Endothelial cell of umbilical vein (primary cell): ENCODE measurements around the gene BCL2. TPM values are rescaled to one million over a fixed set of nuclear protein-coding genes. Genes with fewer than 3 reads are reported as not detected.

Source experiments
- BruUV-seq: library from RNA; stranded (reverse); fragments of 400-500 nt; replicated peaks from 2 replicates; lab custom pipeline; 2021; lab: Mats Ljungman, UMichigan
- CTCF ChIA-PET: fragments of 300-600, 350-600 bp; sonication (Branson Sonifier 250); formaldehyde crosslinking; loops from one replicate; lab custom pipeline; 2021; ENCODE audit warnings: antibody characterized with exemption, inconsistent platforms; lab: Charles Lee
- POLR2A ChIA-PET: fragments of 300-600, 350-600 bp; sonication (Branson Sonifier 250); formaldehyde crosslinking; loops from one replicate; lab custom pipeline; 2021; ENCODE audit warnings: antibody characterized with exemption, inconsistent platforms; lab: Charles Lee
- DNase-seq: peaks from one replicate; pipeline ENCODE4 v3.0.0-alpha.2; 2011; ENCODE audit warnings: low read depth, low spot score
- FAIRE-seq: peaks from 2 replicates; lab custom pipeline; 2011; peaks lifted over from hg19 to GRCh38; lab: Jason Lieb, UNC
- H2AFZ ChIP-seq: 2 replicates; pipeline ENCODE4 v1.6.0; 2012; ENCODE audit warnings: low read depth, low read length, control low read depth, inconsistent platforms
- H3K27ac ChIP-seq: 2 replicates; pipeline ENCODE4 v1.5.1; 2011; ENCODE audit warnings: low read depth, mild to moderate bottlenecking, control low read depth, low read length, moderate library complexity; ENCODE audit not compliant: insufficient read depth
- H3K27me3 ChIP-seq, 2 experiments: 2 replicates each; pipeline versions ENCODE4 v1.6.0 to v1.6.1; 2011; ENCODE audit warnings: low read length in 2 of 2, mixed read lengths in 1 of 2; ENCODE audit not compliant: control insufficient read depth in 2 of 2, insufficient read depth in 2 of 2
- H3K36me3 ChIP-seq, 2 experiments: 2 replicates in 1 of 2; 3 replicates in 1 of 2; pipeline ENCODE4 v1.5.1; 2011; ENCODE audit warnings: low read length in 2 of 2, mild to moderate bottlenecking in 1 of 2, moderate library complexity in 1 of 2; ENCODE audit not compliant: control insufficient read depth in 2 of 2, insufficient read depth in 2 of 2; ENCODE audit errors: extremely low read depth in 1 of 2
- H3K4me1 ChIP-seq: 3 replicates; pipeline ENCODE4 v1.5.1; 2011; ENCODE audit warnings: mild to moderate bottlenecking, low read length; ENCODE audit not compliant: control insufficient read depth, insufficient read depth; ENCODE audit errors: extremely low read depth
- H3K4me2 ChIP-seq: 2 replicates; pipeline ENCODE4 v1.6.1; 2011; ENCODE audit warnings: low read length, control low read depth, mixed read lengths; ENCODE audit not compliant: insufficient read depth
- H3K4me3 ChIP-seq, 3 experiments: fragments of 200-600 bp in 1 of 3; sonication (generic), shearing (Covaris generic) in 1 of 3; replicated peaks in 1 of 3; 2 replicates each; pipeline ENCODE4 v1.5.1; 2011 to 2016; ENCODE audit warnings: control low read depth in 3 of 3, low read length in 3 of 3, mild to moderate bottlenecking in 2 of 3, inconsistent platforms in 1 of 3, low read depth in 1 of 3, moderate library complexity in 1 of 3; ENCODE audit not compliant: insufficient read depth in 1 of 3
- H3K79me2 ChIP-seq: 2 replicates; pipeline ENCODE4 v1.6.0; 2012; ENCODE audit warnings: low read length, inconsistent platforms; ENCODE audit not compliant: control insufficient read depth, insufficient read depth
- H3K9ac ChIP-seq: replicated peaks from 2 replicates; pipeline ENCODE3; 2011; ENCODE audit warnings: low read length, control low read depth; ENCODE audit not compliant: insufficient read depth; ENCODE audit errors: extremely low read depth
- H3K9me1 ChIP-seq: replicated peaks from 3 replicates; pipeline ENCODE4 v1.6.0; 2011; ENCODE audit warnings: mild to moderate bottlenecking, low read length; ENCODE audit not compliant: control insufficient read depth, insufficient read depth; ENCODE audit errors: extremely low read depth
- H3K9me3 ChIP-seq: replicated peaks from 2 replicates; pipeline ENCODE4 v1.5.1; 2012; ENCODE audit warnings: low read length, inconsistent platforms; ENCODE audit not compliant: control insufficient read depth, insufficient read depth
- H4K20me1 ChIP-seq: replicated peaks from 2 replicates; pipeline ENCODE3; 2011; ENCODE audit warnings: mild to moderate bottlenecking, low read length; ENCODE audit not compliant: control insufficient read depth, insufficient read depth; ENCODE audit errors: extremely low read depth
- EZH2 ChIP-seq: IDR thresholded peaks from 2 replicates; pipeline ENCODE4 v1.6.1; 2012; ENCODE audit warnings: borderline replicate concordance, low read depth, mild to moderate bottlenecking, moderate library complexity, low read length, inconsistent platforms; ENCODE audit not compliant: severe bottlenecking
- FOS ChIP-seq: IDR thresholded peaks from 2 replicates; pipeline ENCODE4 v1.6.1; 2011; ENCODE audit warnings: mild to moderate bottlenecking, low read length, moderate library complexity, borderline replicate concordance; ENCODE audit not compliant: insufficient read depth
- GATA2 ChIP-seq: IDR thresholded peaks from 2 replicates; pipeline ENCODE4 v1.7.0; 2011; ENCODE audit warnings: low read depth, mild to moderate bottlenecking, moderate library complexity, mixed read lengths, low read length; ENCODE audit not compliant: insufficient read length, insufficient read depth
- JUN ChIP-seq: IDR thresholded peaks from 2 replicates; pipeline ENCODE4 v1.6.1; 2011; ENCODE audit warnings: borderline replicate concordance, low read depth; ENCODE audit not compliant: insufficient read length, insufficient read depth
- MYC ChIP-seq: IDR thresholded peaks from one replicate; pipeline ENCODE4 v1.6.1; 2011; ENCODE audit warnings: mild to moderate bottlenecking, low read depth, low read length
- POLR2A ChIP-seq: IDR thresholded peaks from 2 replicates; pipeline ENCODE4 v1.6.1; 2012; ENCODE audit warnings: low read depth, mild to moderate bottlenecking, control low read depth, low read length
- POLR2AphosphoS5 ChIP-seq: IDR thresholded peaks from 2 replicates; pipeline ENCODE4 v1.6.1; 2012; ENCODE audit warnings: low read depth, mild to moderate bottlenecking, control low read depth, low read length, moderate library complexity; ENCODE audit not compliant: insufficient read depth
- dilution Hi-C: fragments of 300-500 bp; cut with MboI; formaldehyde crosslinking; loops from one replicate; pipeline ENCODE4 v1.15.0; 2019; ENCODE audit warnings: low sequenced_read_pairs; ENCODE audit not compliant: extremely low pct_ligation_motif_present
- intact Hi-C: fragments of 100-400 bp; cut with micrococcal nuclease; formaldehyde crosslinking; loops from one replicate; pipeline ENCODE4 v1.10.0; 2022
- polyA plus RNA-seq, 4 experiments: library from polyadenylated mRNA; depleted of rRNA in 3 of 4; stranded (reverse) in 3 of 4; unstranded in 1 of 4; fragments of >200 nt; gene quantifications; 2 replicates each; pipeline versions ENCODE4 v1.2.1 to v1.2.3, GENCODE V29; 2011 to 2012; ENCODE audit warnings: missing spikeins in 1 of 4
- total RNA-seq: library from RNA; stranded (reverse); gene quantifications from 2 replicates; pipeline ENCODE4 v1.2.3, GENCODE V29; 2021
- TF ChIP-seq, protein P1 (sequence below), 2 donors: IDR thresholded peaks; 1 replicate in 1 of 2; 2 replicates in 1 of 2; pipeline ENCODE4 v1.5.1; 2011; ENCODE audit warnings: low read length in 2 of 2, mild to moderate bottlenecking in 2 of 2, moderate library complexity in 2 of 2, control low read depth in 1 of 2, inconsistent platforms in 1 of 2, low read depth in 1 of 2; ENCODE audit not compliant: insufficient read depth in 1 of 2; ENCODE audit errors: extremely low read depth in 1 of 2
- TF ChIP-seq, protein P2 (sequence below): IDR thresholded peaks from 2 replicates; pipeline ENCODE4 v1.6.1; 2011; ENCODE audit not compliant: insufficient read depth, insufficient read length

Gene BCL2
- total and polyA plus RNA-seq, 2 donors (not counting 3 experiments of a cell fraction or from before 2014, with no cell fraction given), result 0.35 to 5.0 TPM

DNA sequence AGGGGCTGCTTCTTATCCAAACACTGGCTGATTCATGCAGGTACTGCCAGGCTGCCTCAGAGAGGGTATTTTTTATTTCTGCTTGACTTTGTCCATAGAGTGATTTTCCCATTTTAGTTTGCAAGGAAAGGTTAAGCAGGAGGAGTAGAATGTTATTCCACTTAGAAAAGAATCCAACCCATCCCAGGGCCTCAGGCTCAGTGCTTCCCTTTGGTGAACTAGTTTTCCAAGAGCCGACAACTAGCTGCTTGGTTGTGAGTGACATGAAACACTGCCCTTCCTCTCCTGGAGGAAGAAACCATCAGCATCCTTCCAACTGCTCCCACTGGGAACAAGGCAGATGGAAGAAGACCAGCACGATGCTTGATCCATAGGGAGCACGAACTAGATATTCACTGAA lies 58.5 kb downstream of the BCL2 start:
- Histone ChIP-seq H3K4me3 (no peak overlapping the region), H3K4me1 (no peaks in the 10 kb centered on the region), H2AFZ (no peak overlapping the region), H3K9me3 (no peaks in the 10 kb centered on the region), H3K79me2 (no peaks in the 10 kb centered on the region), H3K27me3 (no peaks in the 10 kb centered on the region), H3K9ac (no peak overlapping the region), H4K20me1 (no peaks in the 10 kb centered on the region), H3K4me2 (no peak overlapping the region), H3K36me3 (no peaks in the 10 kb centered on the region), H3K27ac (no peak overlapping the region), H3K9me1 (no peaks in the 10 kb centered on the region)
- FAIRE-seq, result no peak
- dilution Hi-C loops, result no loop called here
- no peak for DNase-seq
- ChIA-PET POLR2A (no interaction called here), CTCF (no interaction called here)
- intact Hi-C loops, result no loop called here
- no peak for TF ChIP-seq POLR2A
- no peak for TF ChIP-seq JUN
- TF ChIP-seq, protein P1, sequence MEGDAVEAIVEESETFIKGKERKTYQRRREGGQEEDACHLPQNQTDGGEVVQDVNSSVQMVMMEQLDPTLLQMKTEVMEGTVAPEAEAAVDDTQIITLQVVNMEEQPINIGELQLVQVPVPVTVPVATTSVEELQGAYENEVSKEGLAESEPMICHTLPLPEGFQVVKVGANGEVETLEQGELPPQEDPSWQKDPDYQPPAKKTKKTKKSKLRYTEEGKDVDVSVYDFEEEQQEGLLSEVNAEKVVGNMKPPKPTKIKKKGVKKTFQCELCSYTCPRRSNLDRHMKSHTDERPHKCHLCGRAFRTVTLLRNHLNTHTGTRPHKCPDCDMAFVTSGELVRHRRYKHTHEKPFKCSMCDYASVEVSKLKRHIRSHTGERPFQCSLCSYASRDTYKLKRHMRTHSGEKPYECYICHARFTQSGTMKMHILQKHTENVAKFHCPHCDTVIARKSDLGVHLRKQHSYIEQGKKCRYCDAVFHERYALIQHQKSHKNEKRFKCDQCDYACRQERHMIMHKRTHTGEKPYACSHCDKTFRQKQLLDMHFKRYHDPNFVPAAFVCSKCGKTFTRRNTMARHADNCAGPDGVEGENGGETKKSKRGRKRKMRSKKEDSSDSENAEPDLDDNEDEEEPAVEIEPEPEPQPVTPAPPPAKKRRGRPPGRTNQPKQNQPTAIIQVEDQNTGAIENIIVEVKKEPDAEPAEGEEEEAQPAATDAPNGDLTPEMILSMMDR (IDR thresholded peaks at IDR 0.05; ENCODE audit: extremely low read depth in 1 of 2, insufficient read depth in 1 of 2, low read depth in 1 of 2, low read length in 2 of 2), result no peak
- TF ChIP-seq MYC, result no peak
- TF ChIP-seq POLR2AphosphoS5, result no peak
- no peak for TF ChIP-seq EZH2
- TF ChIP-seq, protein P2, sequence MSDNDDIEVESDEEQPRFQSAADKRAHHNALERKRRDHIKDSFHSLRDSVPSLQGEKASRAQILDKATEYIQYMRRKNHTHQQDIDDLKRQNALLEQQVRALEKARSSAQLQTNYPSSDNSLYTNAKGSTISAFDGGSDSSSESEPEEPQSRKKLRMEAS, result no peak
- TF ChIP-seq FOS, result no peak
- TF ChIP-seq GATA2, result no peak
- no TSS peak for BruUV-seq
